GM21786 (cell line): ENCODE measurements around the gene NOP10.
"Not testable (repeated sequence)": the region's sequence is repeated elsewhere in the genome, so short reads cannot be mapped to it uniquely, and the experiment has no call there.

ENCODE experiments used
- ATAC-seq: cut with Tn5 transposase; IDR thresholded peaks from one replicate; pipeline ENCODE4 v1.9.1; 2021; ENCODE audit not compliant: unreplicated experiment

NOP10 gene

DNA sequence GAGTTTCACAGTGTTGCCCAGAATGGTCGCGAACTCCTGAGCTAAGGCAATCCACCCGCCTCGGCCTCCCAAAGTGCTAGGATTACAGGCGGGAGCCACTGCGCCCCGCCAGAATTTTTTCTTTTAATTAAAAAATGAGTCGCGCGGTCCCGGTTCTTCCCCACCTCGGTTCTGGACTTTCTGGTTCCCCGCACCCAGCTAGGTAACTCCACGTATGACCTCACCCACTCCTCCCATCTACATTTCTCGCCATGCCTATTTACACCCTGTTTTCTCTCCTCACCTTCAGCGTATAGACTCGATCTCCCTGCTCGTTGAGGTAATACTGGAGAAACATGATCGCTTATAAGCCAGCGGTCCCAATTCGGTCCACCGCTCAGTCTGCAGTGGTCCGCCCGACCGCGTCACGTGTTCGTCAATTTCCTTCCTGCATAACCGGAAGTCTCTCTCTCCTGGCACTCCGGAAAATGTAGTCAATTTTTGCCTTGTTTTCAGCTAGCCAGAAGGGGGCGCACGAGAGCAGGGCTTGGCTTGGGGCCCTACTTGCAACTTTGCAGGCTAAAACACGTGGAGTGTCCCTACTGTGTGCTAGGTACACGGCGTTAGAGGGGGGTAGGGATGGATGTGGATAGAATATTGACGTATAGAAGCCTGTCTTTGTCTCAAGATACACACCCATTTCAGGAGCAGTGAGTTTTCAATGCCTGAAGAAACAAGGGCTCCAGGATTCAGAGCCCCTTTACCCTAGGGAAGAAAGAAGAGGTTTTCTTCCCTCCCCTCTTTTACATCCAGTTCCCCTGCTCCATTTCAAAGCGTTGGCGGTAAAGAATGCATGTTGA lies at the start of gene NOP10, which contains the start of gene NUTM1:
NOP10 (minus strand) TSS at position 400 of the 839 bp plus-strand sequence; CDS start at position 337, 63 bp downstream.
NUTM1 (plus strand) TSS at position 579 of the 839 bp plus-strand sequence. CDS start 382 bp downstream, outside the sequence.
- ATAC-seq = peak; percentile 91

GRCh38 chr15:34389594-34390086 lies 46.7 kb upstream of the NOP10 start:
- not testable (repeated sequence) for ATAC-seq

DNA sequence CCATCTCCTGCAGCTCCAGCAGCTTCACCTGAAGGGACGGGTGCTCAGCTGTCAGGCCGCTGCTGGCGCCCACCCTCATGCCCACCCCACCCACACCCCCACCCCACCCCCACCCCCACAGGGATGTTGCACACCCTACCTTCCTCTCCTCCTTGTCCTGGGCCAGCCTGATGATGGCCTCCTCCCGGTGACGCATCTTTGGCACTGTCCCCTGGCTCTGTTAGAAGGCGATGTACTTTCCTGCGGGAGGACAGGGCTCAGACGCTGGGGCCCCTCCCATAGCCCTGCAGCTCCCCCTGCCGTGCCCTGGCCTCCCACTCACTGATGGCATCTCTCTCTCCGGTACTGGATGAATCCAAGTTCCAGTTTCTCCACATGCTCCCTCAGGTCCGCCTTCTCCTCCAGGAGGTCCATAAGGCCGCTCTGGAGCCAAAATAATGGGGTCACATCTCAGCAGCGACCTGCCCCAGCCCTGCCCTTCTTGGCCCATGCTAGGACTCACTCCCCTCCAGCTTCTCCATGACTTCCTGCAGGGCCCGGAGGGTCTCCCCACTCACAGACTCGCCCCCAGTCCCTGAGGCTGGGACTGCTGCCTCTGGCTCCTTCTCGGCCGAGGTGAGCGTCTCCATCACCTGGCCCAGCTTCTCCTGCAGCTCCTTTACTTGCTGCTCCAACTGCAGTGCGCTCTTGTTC lies 39.0 kb upstream of the NOP10 start:
- ATAC-seq = not testable (repeated sequence)

DNA sequence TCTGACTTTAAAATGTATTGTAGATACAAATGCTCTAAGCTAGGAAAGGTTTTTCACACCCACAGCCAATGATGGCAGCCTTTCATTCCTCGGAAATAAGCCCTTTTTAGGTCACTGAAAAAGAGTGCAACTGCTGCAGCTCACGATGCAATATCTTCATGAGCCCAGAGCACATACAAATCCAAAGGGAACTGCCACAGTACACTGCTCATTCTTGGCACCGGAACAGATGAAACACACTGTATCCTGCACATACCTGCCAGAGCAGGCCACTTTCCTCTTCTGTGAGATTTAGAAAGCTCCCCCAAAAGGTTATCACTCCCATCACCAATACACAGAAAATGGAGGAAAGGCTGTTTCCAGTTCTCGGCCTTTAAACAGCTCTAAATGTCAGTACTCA lies 37.6 kb upstream of the NOP10 start:
- not testable (repeated sequence) for ATAC-seq

GRCh38 chr15:34376856-34377255 lies 33.9 kb upstream of the NOP10 start:
- no peak for ATAC-seq

DNA sequence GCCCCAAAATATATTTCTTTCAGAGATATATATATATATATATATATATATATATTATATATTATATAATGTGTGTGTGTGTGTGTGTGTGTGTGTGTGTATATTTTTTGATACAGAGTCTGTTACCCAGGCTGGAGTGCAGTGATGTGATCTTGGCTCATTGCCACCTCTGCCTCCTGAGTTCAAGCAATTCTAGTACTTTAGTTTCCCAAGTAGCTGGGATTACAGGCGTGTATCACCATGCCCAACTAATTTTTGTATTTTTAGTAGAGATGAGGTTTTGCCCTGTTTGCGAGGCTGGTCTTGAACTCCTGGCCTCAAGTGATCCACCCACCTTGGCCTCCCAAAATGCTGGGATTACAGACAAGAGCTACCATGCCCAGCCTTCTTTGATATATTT lies 32.6 kb upstream of the NOP10 start:
- not testable (repeated sequence) for ATAC-seq

DNA sequence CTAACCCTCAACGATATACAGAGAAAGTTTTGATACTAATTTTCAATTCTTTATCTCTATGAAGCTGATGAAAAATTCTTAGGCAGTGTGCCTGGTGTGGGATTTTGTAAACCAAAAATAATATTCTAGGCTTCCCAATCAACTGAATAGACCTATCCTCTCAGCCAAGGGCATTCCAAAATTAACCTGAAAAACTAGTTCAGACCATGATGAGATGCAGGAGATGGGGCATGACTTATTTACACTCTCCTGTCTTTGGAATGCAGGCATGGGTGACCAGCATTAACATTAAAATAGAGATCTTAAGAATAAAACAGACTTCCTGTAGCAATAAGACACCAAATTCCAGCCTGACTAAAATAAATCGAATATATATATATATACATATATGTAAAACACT lies 31.9 kb upstream of the NOP10 start:
- no peak for ATAC-seq

- ATAC-seq = no peak
Observed at GRCh38 chr15:34373951-34374350, 31.0 kb upstream of the NOP10 start.

DNA sequence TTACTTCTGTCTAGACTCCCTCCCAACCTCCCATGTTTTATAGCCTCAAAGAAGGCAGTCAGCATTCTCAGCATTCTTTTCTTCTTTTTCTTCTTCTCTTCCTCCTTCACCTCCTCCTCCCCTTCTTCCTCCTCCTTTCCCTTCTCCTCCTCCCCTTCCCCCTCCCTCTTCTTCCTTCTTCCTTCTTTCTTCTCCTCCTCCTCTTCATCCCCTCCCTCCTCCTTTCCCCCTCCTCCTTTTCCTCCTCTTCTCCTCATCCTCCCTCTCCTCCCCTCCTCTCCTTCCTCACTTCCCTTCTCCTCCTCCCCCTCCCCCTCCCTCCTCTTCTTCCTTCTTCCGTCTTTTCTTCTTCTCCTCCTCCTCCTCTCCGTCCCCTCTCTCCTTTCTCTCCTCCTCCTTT lies 27.7 kb upstream of the NOP10 start:
- no peak for ATAC-seq

GRCh38 chr15:34370129-34370528 lies 27.2 kb upstream of the NOP10 start:
- no peak for ATAC-seq

DNA sequence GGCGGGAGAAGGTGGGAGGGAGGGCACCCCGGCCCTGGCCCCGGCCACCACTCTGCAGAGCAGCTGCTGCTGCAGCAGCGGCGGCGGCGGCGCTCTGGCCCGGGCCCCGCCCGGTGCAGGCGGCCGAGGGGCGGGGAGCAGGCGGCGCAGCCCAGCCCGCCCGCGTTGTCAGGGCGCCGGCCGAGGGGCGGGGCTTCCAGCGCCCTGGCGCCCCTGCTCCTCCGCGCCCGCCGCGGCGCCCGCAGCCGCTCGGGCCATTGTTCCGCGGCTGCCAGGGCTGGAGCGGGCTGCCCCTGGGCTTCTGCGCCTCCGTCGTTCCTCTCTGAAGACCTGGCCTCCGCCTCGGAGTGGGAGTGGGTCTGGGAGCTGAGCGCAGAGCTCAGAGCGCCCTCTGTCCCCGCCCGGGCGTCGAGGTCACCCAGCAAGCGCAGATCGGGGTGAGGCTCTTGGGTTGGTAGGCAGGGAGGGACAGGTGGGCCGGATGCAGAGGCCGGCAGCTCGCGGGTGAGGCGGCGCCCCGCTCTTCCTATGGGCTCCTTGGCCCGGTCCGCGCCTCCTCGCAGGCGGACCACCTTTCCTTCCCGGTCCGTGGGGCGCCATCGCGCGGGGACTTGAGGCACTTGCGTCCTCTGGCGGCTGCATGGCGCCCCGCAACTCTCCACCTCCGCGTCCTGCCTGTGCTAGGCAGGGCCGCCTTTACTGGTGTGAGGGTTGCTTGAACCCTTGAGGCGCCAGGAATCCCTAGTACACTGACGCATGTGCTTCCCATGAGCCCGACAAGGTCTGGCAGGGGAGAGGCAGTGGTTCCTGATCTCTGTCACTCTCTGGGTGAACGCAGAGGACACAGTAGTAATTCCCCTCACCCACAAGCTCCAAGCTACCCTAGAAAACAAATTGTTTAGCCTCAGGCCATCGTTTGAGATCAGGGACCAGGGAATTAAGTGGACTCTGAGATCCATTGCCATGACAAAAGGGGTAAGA lies 24.5 kb upstream of the NOP10 start, which contains the start of gene LPCAT4:
LPCAT4 (minus strand) TSS at position 96 of the 981 bp plus-strand sequence. CDS start 96 bp downstream, outside the sequence.
- ATAC-seq = peak; percentile 71

- ATAC-seq = no peak
Observed at GRCh38 chr15:34366271-34367065, 23.5 kb upstream of the NOP10 start.

GRCh38 chr15:34365836-34366235 lies 22.9 kb upstream of the NOP10 start:
- no peak for ATAC-seq

DNA sequence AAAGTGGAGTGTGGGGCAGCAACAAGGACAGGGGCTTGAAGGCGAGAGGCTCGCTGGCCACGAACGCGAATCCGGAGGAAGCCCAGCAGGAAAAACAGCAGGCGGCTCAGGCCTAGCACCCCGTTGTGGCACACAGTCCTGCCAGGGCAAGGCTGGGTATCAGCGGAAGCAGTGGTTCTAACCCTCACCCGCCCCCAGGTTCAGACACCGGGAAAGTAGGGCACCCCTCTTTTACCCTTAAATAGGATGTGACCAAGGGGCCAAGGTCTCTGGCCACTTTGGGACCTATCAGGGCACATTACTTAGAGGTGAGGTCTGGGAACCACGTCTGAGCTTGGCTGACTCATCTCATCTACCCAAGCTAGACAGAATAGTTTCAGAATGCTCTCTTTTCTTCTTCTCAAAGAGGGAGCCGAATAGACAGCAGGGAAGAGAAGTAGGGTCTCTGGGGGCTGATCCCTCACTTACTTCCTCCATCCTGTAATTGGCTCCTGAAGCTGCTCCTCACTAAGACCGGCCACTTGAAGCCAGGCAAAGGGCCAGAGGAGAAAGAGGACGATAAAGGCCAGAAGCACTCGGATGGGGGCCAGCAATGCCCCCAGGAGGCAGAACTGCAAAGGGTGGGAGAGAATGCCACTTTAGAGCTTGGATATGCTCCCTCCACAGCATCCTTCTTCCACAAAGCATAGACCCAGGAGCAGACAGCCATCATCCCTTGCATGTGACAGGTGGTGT lies 22.3 kb upstream of the NOP10 start:
- ATAC-seq = no peak

GRCh38 chr15:34364041-34364440 lies 21.1 kb upstream of the NOP10 start:
- ATAC-seq = no peak

DNA sequence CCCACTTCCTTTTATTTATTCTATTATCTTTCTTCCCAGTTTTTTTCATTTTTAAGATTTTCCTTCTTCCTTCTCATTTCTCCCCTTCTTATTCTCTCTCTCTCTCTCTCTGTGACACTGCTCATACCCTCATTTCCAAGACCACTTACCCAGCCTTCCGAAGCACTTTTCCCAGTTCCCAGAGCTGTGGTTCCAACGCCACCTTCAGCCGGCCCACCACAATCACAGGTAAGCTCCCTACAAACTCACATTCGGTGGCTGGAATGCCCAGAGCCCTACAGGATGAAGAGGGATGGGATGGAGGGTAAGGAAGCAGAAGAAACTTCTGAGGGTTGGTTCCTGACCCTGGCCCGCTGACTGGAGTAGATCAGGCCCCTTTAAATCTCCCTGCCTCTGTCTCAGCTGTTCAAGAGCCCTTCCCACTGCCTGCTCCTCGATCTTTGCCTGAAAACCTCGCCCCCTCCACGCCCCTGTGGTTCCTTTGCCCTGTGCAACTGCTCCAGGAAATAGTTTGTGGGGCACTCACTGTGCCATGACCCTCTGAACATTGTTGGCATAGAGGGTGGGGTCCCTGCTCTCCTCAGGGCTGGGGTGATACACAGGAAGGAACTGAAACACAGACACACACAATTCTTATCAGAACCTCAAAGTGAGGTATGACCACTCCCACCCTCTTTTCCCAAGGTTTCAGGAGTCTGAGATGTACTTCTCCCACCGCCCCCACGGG lies 19.3 kb upstream of the NOP10 start:
- no peak for ATAC-seq

- no peak for ATAC-seq
Observed at GRCh38 chr15:34361278-34361677, 18.3 kb upstream of the NOP10 start.

DNA sequence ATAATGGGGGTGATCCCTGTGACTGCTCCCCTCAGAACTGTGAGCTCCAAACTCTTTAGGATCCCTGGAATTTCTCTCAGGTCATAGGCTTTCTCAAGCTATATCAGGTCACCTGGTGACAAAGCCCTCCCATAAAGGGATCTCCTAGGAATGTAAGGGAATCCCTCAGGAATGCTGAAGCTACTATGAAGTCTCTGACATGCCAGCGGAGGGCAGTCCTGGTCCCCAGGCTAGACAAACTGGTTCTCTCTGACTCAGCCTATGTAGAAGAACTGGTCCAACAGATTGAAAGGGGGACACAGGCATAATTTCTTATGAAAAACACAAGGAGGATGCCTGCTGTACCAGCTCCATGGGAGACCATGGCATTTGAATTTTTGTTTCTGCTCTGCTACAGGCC lies 17.4 kb upstream of the NOP10 start:
- no peak for ATAC-seq
